ENCODE data around the gene OR6N1. TPM values are rescaled to one million over a fixed set of nuclear protein-coding genes. Genes with fewer than 3 reads are reported as not detected.
A peak's percentile ranks its signal among the peaks of the same experiment; 100 is the strongest.

The OR6N1 gene
- total and polyA plus RNA-seq, 4 donors = not detected

GRCh38 chr1:158818975-158819431, 47.0 kb upstream of the OR6N1 start:
- Histone ChIP-seq H3K4me1 (ENCODE audit: control insufficient read depth in 4 of 4, insufficient read depth in 4 of 4, low read length in 3 of 4) (no peaks in the 10 kb centered on the region), H3K36me3 (ENCODE audit: control insufficient read depth in 4 of 4, insufficient read depth in 3 of 4, low read depth in 1 of 4, low read length in 3 of 4) (no peaks in the 10 kb centered on the region), H3K9ac (ENCODE audit: low read depth in 1 of 2, low read length in 2 of 2) (no peak overlapping the region), H3K9me3 (ENCODE audit: control insufficient read depth in 4 of 4, low read length in 3 of 4) (peaks cover 0 to 4% (median 0%) of the 10 kb centered on the region in 4 donors), H3K4me3 (ENCODE audit: low read depth in 1 of 3, low read length in 3 of 3) (no peak overlapping the region), H3K27me3 (ENCODE audit: control insufficient read depth in 4 of 4, insufficient read depth in 4 of 4, low read length in 3 of 4) (no peaks in the 10 kb centered on the region), H3K27ac (ENCODE audit: low read depth in 1 of 2, low read length in 2 of 2) (peak overlapping the region in 1 of 2 donors; percentile 47)
- DNase-seq (ENCODE audit: low spot score) = no peak
- WGBS = 69% methylated on average over 1 of the region's 1 CpG
- TF ChIP-seq FOXA2 (IDR thresholded peaks at IDR 0.05) (no peak), NR2F2 (IDR thresholded peaks at IDR 0.05) (no peak), JUND (IDR thresholded peaks at IDR 0.05) (no peak), ATF3 (IDR thresholded peaks at IDR 0.05) (no peak), SP1 (IDR thresholded peaks at IDR 0.05) (no peak), ZBTB33 (IDR thresholded peaks at IDR 0.05) (no peak), REST (IDR thresholded peaks at IDR 0.05) (no peak), HNF4A (conservative IDR thresholded peaks at IDR 0.05) (no peak), FOXA1 (IDR thresholded peaks at IDR 0.05) (no peak), TAF1 (conservative IDR thresholded peaks at IDR 0.05) (no peak), RAD21 (IDR thresholded peaks at IDR 0.05) (no peak), HNF4G (IDR thresholded peaks at IDR 0.05) (no peak)

- Histone ChIP-seq H3K27me3 (ENCODE audit: control insufficient read depth in 4 of 4, insufficient read depth in 4 of 4, low read length in 3 of 4) (no peaks in the 10 kb centered on the region), H3K4me3 (ENCODE audit: low read depth in 1 of 3, low read length in 3 of 3) (no peak overlapping the region), H3K9me3 (ENCODE audit: control insufficient read depth in 4 of 4, low read length in 3 of 4) (peaks cover 0 to 4% (median 0%) of the 10 kb centered on the region in 4 donors), H3K4me1 (ENCODE audit: control insufficient read depth in 4 of 4, insufficient read depth in 4 of 4, low read length in 3 of 4) (no peaks in the 10 kb centered on the region), H3K9ac (ENCODE audit: low read depth in 1 of 2, low read length in 2 of 2) (no peak overlapping the region), H3K36me3 (ENCODE audit: control insufficient read depth in 4 of 4, insufficient read depth in 3 of 4, low read depth in 1 of 4, low read length in 3 of 4) (no peaks in the 10 kb centered on the region), H3K27ac (ENCODE audit: low read depth in 1 of 2, low read length in 2 of 2) (peak overlapping the region in 1 of 2 donors; percentile 47)
- WGBS = 73% methylated on average over 1 of the region's 1 CpG
- no peak for DNase-seq (ENCODE audit: low spot score)
- TF ChIP-seq NR2F2 (IDR thresholded peaks at IDR 0.05) (no peak), GABPA (IDR thresholded peaks at IDR 0.05 in 1 of 2, conservative IDR thresholded peaks at IDR 0.05 in 1 of 2) (no peak), FOXA2 (IDR thresholded peaks at IDR 0.05) (no peak), EGR1 (IDR thresholded peaks at IDR 0.05; ENCODE audit: low read depth in 2 of 2) (no peak), HNF4A (conservative IDR thresholded peaks at IDR 0.05) (no peak), ZBTB33 (IDR thresholded peaks at IDR 0.05) (no peak), RAD21 (IDR thresholded peaks at IDR 0.05) (no peak), REST (IDR thresholded peaks at IDR 0.05) (no peak), CTCF (IDR thresholded peaks at IDR 0.05; ENCODE audit: low read depth, low read length, missing input control) (no peak), RXRA (IDR thresholded peaks at IDR 0.05) (no peak), HNF4G (IDR thresholded peaks at IDR 0.05) (no peak), SP1 (IDR thresholded peaks at IDR 0.05) (no peak), ATF3 (IDR thresholded peaks at IDR 0.05) (no peak), JUND (IDR thresholded peaks at IDR 0.05) (no peak)
Measured at GRCh38 chr1:158818560-158818959, 46.6 kb upstream of the OR6N1 start.
